Measurements from ENCODE around the gene C6orf89. TPM values are rescaled to one million over a fixed set of nuclear protein-coding genes. Genes with fewer than 3 reads are reported as not detected.
A peak's percentile ranks its signal among the peaks of the same experiment; 100 is the strongest.

C6orf89 gene
- total RNA-seq, 1 experiment from 2014 or later = 13.2 TPM

GRCh38 chr6:36874443-36875249, 11.1 kb upstream of the C6orf89 start, which contains the start of gene PPIL1 (continued):
- TF ChIP-seq, protein P1, sequence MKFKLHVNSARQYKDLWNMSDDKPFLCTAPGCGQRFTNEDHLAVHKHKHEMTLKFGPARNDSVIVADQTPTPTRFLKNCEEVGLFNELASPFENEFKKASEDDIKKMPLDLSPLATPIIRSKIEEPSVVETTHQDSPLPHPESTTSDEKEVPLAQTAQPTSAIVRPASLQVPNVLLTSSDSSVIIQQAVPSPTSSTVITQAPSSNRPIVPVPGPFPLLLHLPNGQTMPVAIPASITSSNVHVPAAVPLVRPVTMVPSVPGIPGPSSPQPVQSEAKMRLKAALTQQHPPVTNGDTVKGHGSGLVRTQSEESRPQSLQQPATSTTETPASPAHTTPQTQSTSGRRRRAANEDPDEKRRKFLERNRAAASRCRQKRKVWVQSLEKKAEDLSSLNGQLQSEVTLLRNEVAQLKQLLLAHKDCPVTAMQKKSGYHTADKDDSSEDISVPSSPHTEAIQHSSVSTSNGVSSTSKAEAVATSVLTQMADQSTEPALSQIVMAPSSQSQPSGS (CRISPR knock-in tag; IDR thresholded peaks at IDR 0.05; ENCODE audit: borderline replicate concordance, low read depth) = no peak
- TF ChIP-seq NR1H2 (CRISPR knock-in tag; IDR thresholded peaks at IDR 0.05) = no peak
- TF ChIP-seq, protein P2, sequence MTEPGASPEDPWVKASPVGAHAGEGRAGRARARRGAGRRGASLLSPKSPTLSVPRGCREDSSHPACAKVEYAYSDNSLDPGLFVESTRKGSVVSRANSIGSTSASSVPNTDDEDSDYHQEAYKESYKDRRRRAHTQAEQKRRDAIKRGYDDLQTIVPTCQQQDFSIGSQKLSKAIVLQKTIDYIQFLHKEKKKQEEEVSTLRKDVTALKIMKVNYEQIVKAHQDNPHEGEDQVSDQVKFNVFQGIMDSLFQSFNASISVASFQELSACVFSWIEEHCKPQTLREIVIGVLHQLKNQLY (CRISPR knock-in tag; IDR thresholded peaks at IDR 0.05) = no peak
- TF ChIP-seq KAT7 (CRISPR knock-in tag; IDR thresholded peaks at IDR 0.05; ENCODE audit: borderline replicate concordance) = 0 out of 2 replicates have a peak, but pooled peaks have one; percentile 73

- ATAC-seq = no peak
- ChIA-PET CTCF (interaction anchor here (0.8 to 6.4 kb wide), 18 partner anchors 10 to 335 kb away, joined by 3 to 70 read pairs (median 8); partner anchors contain the start of gene C6orf89), POLR2A (interaction anchor here (1.7 to 2.3 kb wide), 3 partner anchors 10 to 111 kb away, joined by 4 to 8 read pairs (median 5); partner anchors contain the start of genes C6orf89 and MTCH1)
- H3K27ac Mint-ChIP-seq = peak overlapping the region; percentile 100
- TF ChIP-seq ZBTB43 (CRISPR knock-in tag; IDR thresholded peaks at IDR 0.05) (no peak), CREM (CRISPR knock-in tag; IDR thresholded peaks at IDR 0.05) (no peak), HMGA2 (CRISPR knock-in tag; IDR thresholded peaks at IDR 0.05) (no peak), FOXP4 (CRISPR knock-in tag; IDR thresholded peaks at IDR 0.05) (no peak), TEAD4 (CRISPR knock-in tag; IDR thresholded peaks at IDR 0.05) (no peak), ZNF532 (CRISPR knock-in tag; IDR thresholded peaks at IDR 0.05; ENCODE audit: borderline replicate concordance) (no peak), IRF2 (CRISPR knock-in tag; IDR thresholded peaks at IDR 0.05; ENCODE audit: borderline replicate concordance, low read depth) (no peak), FOXK1 (CRISPR knock-in tag; IDR thresholded peaks at IDR 0.05) (no peak), JAZF1 (CRISPR knock-in tag; IDR thresholded peaks at IDR 0.05) (no peak), MYBL2 (CRISPR knock-in tag; IDR thresholded peaks at IDR 0.05) (no peak), TP53 (CRISPR knock-in tag; IDR thresholded peaks at IDR 0.05) (no peak), NR3C1 (CRISPR knock-in tag; conservative IDR thresholded peaks at IDR 0.05; ENCODE audit: low read depth) (no peak)
- TF ChIP-seq, protein P2 (CRISPR knock-in tag; IDR thresholded peaks at IDR 0.05) = no peak
- TF ChIP-seq, protein P3, sequence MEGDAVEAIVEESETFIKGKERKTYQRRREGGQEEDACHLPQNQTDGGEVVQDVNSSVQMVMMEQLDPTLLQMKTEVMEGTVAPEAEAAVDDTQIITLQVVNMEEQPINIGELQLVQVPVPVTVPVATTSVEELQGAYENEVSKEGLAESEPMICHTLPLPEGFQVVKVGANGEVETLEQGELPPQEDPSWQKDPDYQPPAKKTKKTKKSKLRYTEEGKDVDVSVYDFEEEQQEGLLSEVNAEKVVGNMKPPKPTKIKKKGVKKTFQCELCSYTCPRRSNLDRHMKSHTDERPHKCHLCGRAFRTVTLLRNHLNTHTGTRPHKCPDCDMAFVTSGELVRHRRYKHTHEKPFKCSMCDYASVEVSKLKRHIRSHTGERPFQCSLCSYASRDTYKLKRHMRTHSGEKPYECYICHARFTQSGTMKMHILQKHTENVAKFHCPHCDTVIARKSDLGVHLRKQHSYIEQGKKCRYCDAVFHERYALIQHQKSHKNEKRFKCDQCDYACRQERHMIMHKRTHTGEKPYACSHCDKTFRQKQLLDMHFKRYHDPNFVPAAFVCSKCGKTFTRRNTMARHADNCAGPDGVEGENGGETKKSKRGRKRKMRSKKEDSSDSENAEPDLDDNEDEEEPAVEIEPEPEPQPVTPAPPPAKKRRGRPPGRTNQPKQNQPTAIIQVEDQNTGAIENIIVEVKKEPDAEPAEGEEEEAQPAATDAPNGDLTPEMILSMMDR (IDR thresholded peaks at IDR 0.05) = no peak
- H3K27me3 Mint-ChIP-seq (ENCODE audit: low read depth) = peaks cover 17% of the 10 kb centered on the region
- peak overlapping the region; percentile 93 for H3K4me3 Mint-ChIP-seq
- peaks cover 19% of the 10 kb centered on the region for H3K4me1 Mint-ChIP-seq
- H3K36me3 Mint-ChIP-seq = peaks cover 11% of the 10 kb centered on the region
- peaks cover 11% of the 10 kb centered on the region for H3K9me3 Mint-ChIP-seq
- DNase-seq (ENCODE audit: low spot score) = no peak
Observed at GRCh38 chr6:36875250-36875633, 10.5 kb upstream of the C6orf89 start.

All from WTC11 (cell line).